HepG2 (cell line): ENCODE data around the gene BASP1.
A peak's percentile ranks its signal among the peaks of the same experiment; 100 is the strongest.

Experiments
- BRF2 ChIP-seq: sonication (generic); formaldehyde crosslinking; IDR thresholded peaks from 2 replicates; pipeline ENCODE4 v1.8.1; 2022; ENCODE audit warnings: mild to moderate bottlenecking, missing genetic modification reagents
- CAMTA2 ChIP-seq: sonication (generic); formaldehyde crosslinking; IDR thresholded peaks from 2 replicates; pipeline ENCODE4 v1.4.0; 2020; ENCODE audit warnings: mild to moderate bottlenecking, missing genetic modification reagents, borderline replicate concordance
- CEBPB ChIP-seq: IDR thresholded peaks from 2 replicates; pipeline ENCODE4 v1.6.1; 2011; ENCODE audit warnings: low read depth, low read length, improper control_type of control experiment, borderline replicate concordance
- CREM ChIP-seq, 2 experiments: sonication (generic) in 1 of 2; formaldehyde crosslinking in 1 of 2; IDR thresholded peaks; 2 replicates each; pipeline versions ENCODE4 v1.4.0 to v1.6.1; 2016 to 2020; ENCODE audit warnings: antibody characterized with exemption in 1 of 2, mild to moderate bottlenecking in 1 of 2, missing genetic modification reagents in 1 of 2
- CTCF ChIP-seq: sonication (generic); formaldehyde crosslinking; IDR thresholded peaks from 2 replicates; pipeline ENCODE4 v1.5.0; 2020; ENCODE audit warnings: mild to moderate bottlenecking, missing genetic modification reagents, moderate library complexity
- IRF2 ChIP-seq: IDR thresholded peaks from 2 replicates; pipeline ENCODE4 v1.6.1; 2018; ENCODE audit warnings: missing genetic modification reagents, missing compliant biosample characterization
- MTF1 ChIP-seq: sonication (generic); formaldehyde crosslinking; IDR thresholded peaks from 2 replicates; pipeline ENCODE4 v1.5.0; 2020; ENCODE audit warnings: missing genetic modification reagents
- POLR2A ChIP-seq, 2 experiments: IDR thresholded peaks; 2 replicates each; pipeline ENCODE4 v1.6.1; 2011; ENCODE audit warnings: low read depth in 2 of 2, low read length in 2 of 2, mild to moderate bottlenecking in 1 of 2, moderate library complexity in 1 of 2; ENCODE audit not compliant: insufficient read depth in 1 of 2
- SAFB2 ChIP-seq: sonication (generic); formaldehyde crosslinking; IDR thresholded peaks from 2 replicates; pipeline ENCODE4 v1.5.1; 2020; ENCODE audit warnings: missing genetic modification reagents, low read depth, mild to moderate bottlenecking, borderline replicate concordance
- SIN3A ChIP-seq: IDR thresholded peaks from 2 replicates; pipeline ENCODE4 v1.6.1; 2011; ENCODE audit warnings: low read depth, mild to moderate bottlenecking, control low read depth, low read length, borderline replicate concordance
- TBX2 ChIP-seq: sonication (generic); formaldehyde crosslinking; IDR thresholded peaks from 2 replicates; pipeline ENCODE4 v1.5.0; 2020; ENCODE audit warnings: missing genetic modification reagents, mild to moderate bottlenecking, borderline replicate concordance
- ZBTB3 ChIP-seq: sonication (generic); formaldehyde crosslinking; IDR thresholded peaks from 2 replicates; pipeline ENCODE4 v1.4.0; 2020; ENCODE audit warnings: low read depth, mild to moderate bottlenecking, moderate library complexity, missing genetic modification reagents, borderline replicate concordance
- ZNF121 ChIP-seq: sonication (generic); formaldehyde crosslinking; IDR thresholded peaks from 2 replicates; pipeline ENCODE4 v1.5.0; 2020; ENCODE audit warnings: mild to moderate bottlenecking, missing genetic modification reagents
- TF ChIP-seq, protein P1 (sequence below): sonication (generic); formaldehyde crosslinking; IDR thresholded peaks from 2 replicates; pipeline ENCODE4 v1.5.1; 2020; ENCODE audit warnings: mild to moderate bottlenecking, missing genetic modification reagents

DNA sequence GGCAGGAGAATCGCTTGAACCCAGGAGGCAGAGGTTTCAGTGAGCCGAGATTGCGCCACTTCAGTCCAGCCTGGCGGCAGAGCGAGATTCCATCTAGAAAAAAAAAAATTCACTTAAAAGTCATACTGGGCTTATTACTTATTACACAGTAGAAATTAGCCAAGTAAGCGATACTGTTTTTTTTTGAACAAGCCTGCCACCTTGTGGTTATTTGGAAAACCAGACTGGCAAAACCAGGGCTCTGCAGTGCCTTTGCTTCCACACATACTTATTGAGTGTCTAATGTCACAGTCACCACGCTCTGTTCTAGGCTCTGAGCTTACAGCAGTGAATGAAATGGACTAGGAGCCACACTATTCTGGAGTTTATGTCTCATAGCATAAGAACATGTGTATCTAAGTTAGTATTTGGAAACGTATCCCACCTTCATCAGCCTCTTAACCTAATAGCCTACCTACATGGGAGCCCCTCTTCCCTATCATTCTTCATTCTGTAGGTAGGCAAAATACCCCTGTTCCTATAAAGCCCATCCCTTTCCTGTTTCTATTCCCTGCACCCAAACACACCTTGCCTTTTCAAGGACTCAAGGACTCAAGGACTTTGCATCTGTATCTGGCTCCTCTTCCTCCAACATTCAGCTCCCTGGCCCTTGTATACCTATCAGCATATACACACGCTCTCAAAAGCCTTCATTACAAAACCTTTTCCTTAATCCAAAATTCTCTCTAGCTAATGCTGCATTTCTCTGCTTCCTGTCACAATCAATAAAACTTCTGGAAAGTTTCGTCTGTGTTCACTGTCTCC, 13.9 kb upstream of the BASP1 start:
- TF ChIP-seq POLR2A (IDR thresholded peaks at IDR 0.05; ENCODE audit: insufficient read depth in 1 of 2, low read depth in 2 of 2, low read length in 2 of 2) (no peak), MTF1 (CRISPR knock-in tag) (no peak), ZNF121 (CRISPR knock-in tag) (no peak), ZBTB3 (CRISPR knock-in tag) (no peak), CREM (IDR thresholded peaks at IDR 0.05) (no peak), CREM (CRISPR knock-in tag; IDR thresholded peaks at IDR 0.05) (no peak), TBX2 (no peak), IRF2 (CRISPR knock-in tag) (no peak), CTCF (CRISPR knock-in tag) (peak; percentile 62), SIN3A (no peak), SAFB2 (CRISPR knock-in tag) (no peak), BRF2 (CRISPR knock-in tag) (no peak), CEBPB (no peak), CAMTA2 (CRISPR knock-in tag) (no peak)
- TF ChIP-seq, protein P1, sequence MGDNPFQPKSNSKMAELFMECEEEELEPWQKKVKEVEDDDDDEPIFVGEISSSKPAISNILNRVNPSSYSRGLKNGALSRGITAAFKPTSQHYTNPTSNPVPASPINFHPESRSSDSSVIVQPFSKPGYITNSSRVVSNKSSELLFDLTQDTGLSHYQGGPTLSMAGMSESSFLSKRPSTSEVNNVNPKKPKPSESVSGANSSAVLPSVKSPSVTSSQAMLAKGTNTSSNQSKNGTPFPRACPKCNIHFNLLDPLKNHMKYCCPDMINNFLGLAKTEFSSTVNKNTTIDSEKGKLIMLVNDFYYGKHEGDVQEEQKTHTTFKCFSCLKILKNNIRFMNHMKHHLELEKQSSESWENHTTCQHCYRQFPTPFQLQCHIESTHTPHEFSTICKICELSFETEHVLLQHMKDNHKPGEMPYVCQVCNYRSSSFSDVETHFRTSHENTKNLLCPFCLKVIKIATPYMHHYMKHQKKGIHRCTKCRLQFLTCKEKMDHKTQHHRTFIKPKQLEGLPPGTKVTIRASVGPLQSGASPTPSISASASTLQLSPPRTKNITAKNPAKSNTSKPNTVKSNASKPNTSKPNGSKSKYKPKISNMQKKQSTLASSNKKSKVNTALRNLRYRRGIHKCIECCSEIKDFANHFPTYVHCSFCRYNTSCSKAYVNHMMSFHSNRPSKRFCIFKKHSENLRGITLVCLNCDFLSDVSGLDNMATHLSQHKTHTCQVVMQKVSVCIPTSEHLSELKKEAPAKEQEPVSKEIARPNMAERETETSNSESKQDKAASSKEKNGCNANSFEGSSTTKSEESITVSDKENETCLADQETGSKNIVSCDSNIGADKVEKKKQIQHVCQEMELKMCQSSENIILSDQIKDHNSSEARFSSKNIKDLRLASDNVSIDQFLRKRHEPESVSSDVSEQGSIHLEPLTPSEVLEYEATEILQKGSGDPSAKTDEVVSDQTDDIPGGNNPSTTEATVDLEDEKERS (CRISPR knock-in tag), result no peak
